Hepatocyte (in vitro differentiated cells): ENCODE results near the gene UCHL3.

Experiments used
- CTCF ChIP-seq: fragments of 200-600 bp; sonication (generic); IDR thresholded peaks from 2 replicates; pipeline ENCODE4 v1.5.1; 2016; ENCODE audit warnings: antibody characterized with exemption, mild to moderate bottlenecking; ENCODE audit not compliant: poor library complexity
- EZH2 ChIP-seq: fragments of 200-600 bp; sonication (generic); IDR thresholded peaks from 2 replicates; pipeline ENCODE4 v1.6.1; 2016; ENCODE audit warnings: antibody characterized with exemption, mild to moderate bottlenecking, borderline replicate concordance

GRCh38 chr13:75643693-75644092 is 94.1 kb downstream of the UCHL3 start:
- TF ChIP-seq CTCF (no peak), EZH2 (no peak)
